ENCODE measurements around the gene GEMIN7.

Gene GEMIN7

DNA sequence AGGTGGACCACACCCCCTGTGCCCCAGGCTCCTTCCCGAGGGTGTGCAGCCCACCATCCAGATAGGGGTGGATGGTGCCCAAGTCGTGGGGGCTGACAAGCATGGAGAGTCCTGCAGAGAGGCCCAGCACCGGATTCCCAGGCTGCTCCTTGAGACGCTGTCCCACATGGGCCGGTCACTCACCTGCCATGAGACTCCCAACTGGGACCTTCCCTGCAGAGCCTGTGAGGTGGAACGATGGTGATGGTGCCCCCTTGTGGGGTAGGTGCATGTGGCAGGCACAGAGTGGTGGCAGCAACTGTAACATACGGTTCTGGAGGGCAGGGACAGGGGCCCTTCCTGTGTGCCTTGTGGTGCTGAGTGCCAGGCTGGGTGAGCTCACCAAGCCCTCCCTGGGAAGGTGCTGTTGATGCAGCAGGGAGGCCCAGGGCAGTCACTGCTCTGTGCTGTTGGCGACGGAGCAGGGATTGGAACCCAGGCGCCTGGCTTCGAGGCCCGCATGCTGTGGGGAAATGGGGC, 47.0 kb downstream of the GEMIN7 start:
- Histone ChIP-seq H3K27ac (ENCODE audit: low read length) (no peak overlapping the region), H3K36me3 (ENCODE audit: control insufficient read depth in 1 of 2, insufficient read depth in 2 of 2, low read length in 2 of 2) (peaks cover 0 to 6% of the 10 kb centered on the region in 2 donors), H3K9me3 (ENCODE audit: control insufficient read depth in 1 of 2, low read length in 2 of 2) (no peaks in the 10 kb centered on the region), H3K4me1 (ENCODE audit: control insufficient read depth in 1 of 2, insufficient read depth in 2 of 2, low read length in 2 of 2) (peaks cover 3% of the 10 kb centered on the region in 2 donors), H3K27me3 (ENCODE audit: low read depth, low read length) (no peaks in the 10 kb centered on the region), H3K4me3 (ENCODE audit: low read depth in 1 of 2, low read length in 2 of 2) (no peak overlapping the region)

DNA sequence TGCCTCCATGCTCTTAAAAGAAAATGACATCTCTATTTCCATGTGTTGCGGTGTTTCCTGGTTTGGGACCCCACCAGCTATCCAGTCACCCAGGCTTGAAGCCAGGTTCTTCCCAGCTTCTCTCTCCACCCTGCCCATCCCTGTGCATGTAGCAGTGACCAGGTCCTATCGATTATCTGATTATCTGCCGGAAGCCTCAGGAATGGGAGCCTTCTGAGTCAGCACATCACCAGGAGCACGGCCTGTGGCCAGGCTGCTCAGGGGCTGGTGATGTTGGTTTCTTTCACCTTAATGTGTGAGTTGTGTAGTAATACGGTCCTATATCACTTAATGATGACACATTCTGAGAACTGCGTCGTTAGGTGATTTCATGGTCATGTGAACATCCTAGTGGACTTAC, 47.6 kb downstream of the GEMIN7 start:
- H3K27me3 ChIP-seq (ENCODE audit: low read depth, low read length) = no peaks in the 10 kb centered on the region
- no peak overlapping the region for H3K4me3 ChIP-seq (ENCODE audit: low read depth in 1 of 2, low read length in 2 of 2)
- peaks cover 3% of the 10 kb centered on the region in 2 donors for H3K4me1 ChIP-seq (ENCODE audit: control insufficient read depth in 1 of 2, insufficient read depth in 2 of 2, low read length in 2 of 2)
- no peak overlapping the region for H3K27ac ChIP-seq (ENCODE audit: low read length)
- H3K36me3 ChIP-seq (ENCODE audit: control insufficient read depth in 1 of 2, insufficient read depth in 2 of 2, low read length in 2 of 2) = peaks cover 0 to 6% of the 10 kb centered on the region in 2 donors
- H3K9me3 ChIP-seq (ENCODE audit: control insufficient read depth in 1 of 2, low read length in 2 of 2) = no peaks in the 10 kb centered on the region

DNA sequence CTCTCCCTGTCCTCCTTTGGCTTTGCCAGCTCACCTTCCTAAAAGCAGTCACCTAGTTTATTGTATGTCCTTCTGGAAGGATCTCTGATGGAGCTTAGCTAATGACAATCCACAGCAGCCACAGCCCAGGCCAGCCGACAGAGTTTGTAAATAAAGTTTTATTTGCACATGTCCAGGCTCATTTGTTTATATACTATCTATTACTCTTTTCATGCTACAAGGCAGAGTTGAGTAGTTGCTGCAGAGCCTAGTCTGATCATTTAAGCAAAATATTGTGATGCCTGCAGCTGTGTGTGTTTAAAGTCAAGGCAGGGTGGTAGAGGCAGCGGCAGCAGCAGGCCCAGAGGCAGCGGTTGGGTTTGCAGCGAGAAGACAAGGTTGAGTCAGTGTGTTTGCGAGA, 49.1 kb downstream of the GEMIN7 start:
- H3K9me3 ChIP-seq (ENCODE audit: control insufficient read depth in 1 of 2, low read length in 2 of 2) = no peaks in the 10 kb centered on the region
- no peak overlapping the region for H3K27ac ChIP-seq (ENCODE audit: low read length)
- H3K4me1 ChIP-seq (ENCODE audit: control insufficient read depth in 1 of 2, insufficient read depth in 2 of 2, low read length in 2 of 2) = peaks cover 0 to 3% of the 10 kb centered on the region in 2 donors
- no peak overlapping the region for H3K4me3 ChIP-seq (ENCODE audit: low read depth in 1 of 2, low read length in 2 of 2)
- peaks cover 0 to 6% of the 10 kb centered on the region in 2 donors for H3K36me3 ChIP-seq (ENCODE audit: control insufficient read depth in 1 of 2, insufficient read depth in 2 of 2, low read length in 2 of 2)
- H3K27me3 ChIP-seq (ENCODE audit: low read depth, low read length) = no peaks in the 10 kb centered on the region

DNA sequence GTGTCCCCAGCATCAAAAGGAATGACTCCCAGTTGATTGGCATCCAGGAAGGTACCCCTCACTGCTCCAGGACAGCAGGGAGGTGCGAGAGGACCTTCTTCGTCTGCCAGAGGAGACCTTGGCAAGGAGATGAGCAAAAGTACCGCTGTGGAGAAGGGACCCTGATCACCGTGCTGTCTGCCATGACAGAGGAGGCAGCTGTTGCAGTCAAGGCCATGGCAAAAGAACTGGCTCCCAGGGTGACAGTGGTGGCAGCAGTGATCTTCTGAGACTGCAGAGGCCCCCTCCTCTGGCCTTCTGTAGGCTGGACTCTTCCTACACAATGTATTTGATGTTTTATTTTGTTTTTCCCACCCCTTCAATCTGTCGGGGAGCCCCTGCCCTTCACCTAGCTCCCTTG, 49.7 kb downstream of the GEMIN7 start:
- H3K27ac ChIP-seq (ENCODE audit: low read length) = no peak overlapping the region
- peaks cover 0 to 6% of the 10 kb centered on the region in 2 donors for H3K36me3 ChIP-seq (ENCODE audit: control insufficient read depth in 1 of 2, insufficient read depth in 2 of 2, low read length in 2 of 2)
- peaks cover 0 to 3% of the 10 kb centered on the region in 2 donors for H3K4me1 ChIP-seq (ENCODE audit: control insufficient read depth in 1 of 2, insufficient read depth in 2 of 2, low read length in 2 of 2)
- H3K9me3 ChIP-seq (ENCODE audit: control insufficient read depth in 1 of 2, low read length in 2 of 2) = no peaks in the 10 kb centered on the region
- no peak overlapping the region for H3K4me3 ChIP-seq (ENCODE audit: low read depth in 1 of 2, low read length in 2 of 2)
- no peaks in the 10 kb centered on the region for H3K27me3 ChIP-seq (ENCODE audit: low read depth, low read length)

DNA sequence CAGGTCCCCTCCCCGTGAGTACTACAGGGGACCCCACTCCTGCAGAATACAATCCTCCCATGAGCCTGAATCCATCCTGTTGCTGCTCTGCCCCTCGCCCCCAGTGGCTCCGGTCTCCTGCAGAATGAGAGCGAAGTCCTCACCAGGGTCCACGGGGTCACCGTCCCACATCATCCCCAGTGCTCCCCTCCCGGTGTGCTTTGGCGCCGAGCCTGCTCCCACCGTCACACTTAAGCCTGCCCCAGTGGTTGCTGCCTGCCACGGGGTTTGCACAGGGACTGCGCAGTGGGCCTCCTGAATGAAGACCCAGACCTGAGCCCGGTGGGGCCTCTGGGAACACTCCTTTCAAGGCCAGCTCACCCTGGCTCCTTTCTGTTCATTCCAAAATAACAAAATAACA, 51.2 kb downstream of the GEMIN7 start:
- no peak overlapping the region for H3K27ac ChIP-seq (ENCODE audit: low read length)
- no peaks in the 10 kb centered on the region for H3K9me3 ChIP-seq (ENCODE audit: control insufficient read depth in 1 of 2, low read length in 2 of 2)
- H3K36me3 ChIP-seq (ENCODE audit: control insufficient read depth in 1 of 2, insufficient read depth in 2 of 2, low read length in 2 of 2) = peaks cover 0 to 6% of the 10 kb centered on the region in 2 donors
- H3K4me1 ChIP-seq (ENCODE audit: control insufficient read depth in 1 of 2, insufficient read depth in 2 of 2, low read length in 2 of 2) = peaks cover 0 to 3% of the 10 kb centered on the region in 2 donors
- no peak overlapping the region for H3K4me3 ChIP-seq (ENCODE audit: low read depth in 1 of 2, low read length in 2 of 2)
- H3K27me3 ChIP-seq (ENCODE audit: low read depth, low read length) = no peaks in the 10 kb centered on the region

DNA sequence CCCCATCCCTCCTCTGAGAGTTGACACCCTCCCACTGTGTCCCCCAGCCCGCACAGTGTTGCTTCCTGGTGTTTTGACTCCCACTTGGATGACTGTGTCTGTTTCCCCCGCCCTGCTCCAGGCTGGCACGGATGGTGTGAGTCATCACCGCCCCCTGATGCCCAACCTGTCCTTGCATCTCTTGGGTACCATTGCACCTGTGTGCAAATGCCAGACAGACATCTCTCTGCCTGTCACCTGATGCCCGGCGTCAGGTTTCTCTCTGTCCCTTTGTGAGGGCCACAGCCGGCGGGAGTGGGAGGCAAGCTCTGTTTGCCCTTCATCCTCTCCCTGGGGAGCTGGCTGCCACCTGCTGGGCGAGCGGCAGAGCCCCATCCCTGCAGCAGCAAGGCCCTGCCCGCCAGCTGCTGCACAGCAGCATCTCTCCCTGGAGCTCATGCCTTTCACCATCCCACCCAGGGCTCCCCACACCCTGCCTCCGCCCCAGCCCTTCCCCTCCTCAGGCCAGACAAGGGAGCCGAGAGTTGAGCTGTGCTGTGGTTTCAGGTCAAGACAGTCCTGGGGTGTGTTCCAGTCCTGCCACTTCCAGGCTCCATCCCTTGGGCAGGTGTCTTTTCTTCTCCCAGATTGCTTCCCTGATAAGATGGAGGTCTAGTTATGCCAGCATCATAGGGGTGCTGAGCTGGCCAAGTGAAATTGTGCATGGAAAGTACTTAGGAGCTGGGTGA, 52.0 kb downstream of the GEMIN7 start:
- Histone ChIP-seq H3K4me1 (ENCODE audit: control insufficient read depth in 1 of 2, insufficient read depth in 2 of 2, low read length in 2 of 2) (no peaks in the 10 kb centered on the region), H3K4me3 (ENCODE audit: low read depth in 1 of 2, low read length in 2 of 2) (no peak overlapping the region), H3K9me3 (ENCODE audit: control insufficient read depth in 1 of 2, low read length in 2 of 2) (no peaks in the 10 kb centered on the region), H3K27ac (ENCODE audit: low read length) (no peak overlapping the region), H3K36me3 (ENCODE audit: control insufficient read depth in 1 of 2, insufficient read depth in 2 of 2, low read length in 2 of 2) (peaks cover 0 to 6% of the 10 kb centered on the region in 2 donors), H3K27me3 (ENCODE audit: low read depth, low read length) (no peaks in the 10 kb centered on the region)

DNA sequence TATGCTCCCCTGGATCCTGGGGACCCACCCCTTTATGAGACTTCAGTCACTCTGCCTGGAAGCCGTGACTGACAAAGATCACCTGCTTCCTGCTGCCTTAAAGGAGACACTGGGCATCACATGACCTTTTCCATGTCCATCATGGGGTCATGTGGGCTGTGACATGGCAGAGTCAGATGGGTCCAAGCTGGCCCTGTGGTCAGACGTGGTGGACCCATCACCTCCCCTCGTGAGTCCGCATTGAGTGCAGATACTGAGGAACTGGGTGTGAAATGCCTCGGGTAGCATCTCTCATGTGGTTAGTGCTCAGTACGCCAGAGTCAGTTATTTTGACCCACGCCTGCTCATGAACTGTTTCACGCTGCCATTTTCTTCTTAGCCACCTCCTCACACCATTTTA, 54.6 kb downstream of the GEMIN7 start:
- Histone ChIP-seq H3K27me3 (ENCODE audit: low read depth, low read length) (no peaks in the 10 kb centered on the region), H3K36me3 (ENCODE audit: control insufficient read depth in 1 of 2, insufficient read depth in 2 of 2, low read length in 2 of 2) (peaks cover 0 to 3% of the 10 kb centered on the region in 2 donors), H3K27ac (ENCODE audit: low read length) (no peak overlapping the region)

DNA sequence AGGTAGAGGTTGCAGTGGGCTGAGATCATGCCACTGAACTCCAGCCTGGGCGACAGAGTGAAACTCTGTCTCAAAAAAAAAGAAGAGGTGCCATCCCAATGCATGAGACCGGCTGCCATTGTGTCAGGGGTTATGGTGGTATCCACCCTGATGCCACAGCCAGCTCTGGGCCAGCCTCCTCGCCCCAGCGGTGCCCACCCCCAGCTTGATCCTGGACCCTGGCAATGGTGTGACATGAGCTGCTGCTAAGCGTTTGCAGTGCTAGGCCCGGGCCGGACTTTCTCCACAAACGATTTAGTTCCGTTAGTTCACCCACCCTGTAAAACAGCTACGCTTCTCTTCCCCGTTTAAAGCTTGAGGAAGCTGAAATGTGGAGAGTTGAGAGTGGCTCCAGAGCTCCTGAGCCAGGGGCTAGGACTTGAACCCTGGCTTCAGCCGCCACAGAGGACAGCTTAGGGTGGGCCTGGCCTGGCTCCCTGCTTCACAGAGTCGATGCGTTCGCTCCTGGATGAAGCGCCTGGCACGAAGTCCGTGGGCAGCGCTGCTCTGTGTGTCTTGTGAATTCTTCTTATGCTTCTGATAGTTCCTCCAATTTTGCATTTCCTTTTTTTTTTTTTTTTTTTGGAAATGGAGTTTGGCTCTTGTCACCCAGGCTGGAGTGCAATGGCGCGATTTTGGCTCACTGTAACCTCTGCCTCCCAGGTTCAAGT, 56.3 kb downstream of the GEMIN7 start:
- H3K27me3 ChIP-seq (ENCODE audit: low read depth, low read length) = no peaks in the 10 kb centered on the region
- no peak overlapping the region for H3K4me3 ChIP-seq (ENCODE audit: low read depth in 1 of 2, low read length in 2 of 2)
- peaks cover 3 to 11% of the 10 kb centered on the region in 2 donors for H3K4me1 ChIP-seq (ENCODE audit: control insufficient read depth in 1 of 2, insufficient read depth in 2 of 2, low read length in 2 of 2)
- peaks cover 0 to under 1% of the 10 kb centered on the region in 2 donors for H3K36me3 ChIP-seq (ENCODE audit: control insufficient read depth in 1 of 2, insufficient read depth in 2 of 2, low read length in 2 of 2)
- no peaks in the 10 kb centered on the region for H3K9me3 ChIP-seq (ENCODE audit: control insufficient read depth in 1 of 2, low read length in 2 of 2)
- no peak overlapping the region for H3K27ac ChIP-seq (ENCODE audit: low read length)

More for the DNA sequence above, 54.6 kb downstream of the GEMIN7 start:
- Histone ChIP-seq H3K4me3 (ENCODE audit: low read depth in 1 of 2, low read length in 2 of 2) (no peak overlapping the region), H3K4me1 (ENCODE audit: control insufficient read depth in 1 of 2, insufficient read depth in 2 of 2, low read length in 2 of 2) (peaks cover 3 to 11% of the 10 kb centered on the region in 2 donors), H3K9me3 (ENCODE audit: control insufficient read depth in 1 of 2, low read length in 2 of 2) (no peaks in the 10 kb centered on the region)

DNA sequence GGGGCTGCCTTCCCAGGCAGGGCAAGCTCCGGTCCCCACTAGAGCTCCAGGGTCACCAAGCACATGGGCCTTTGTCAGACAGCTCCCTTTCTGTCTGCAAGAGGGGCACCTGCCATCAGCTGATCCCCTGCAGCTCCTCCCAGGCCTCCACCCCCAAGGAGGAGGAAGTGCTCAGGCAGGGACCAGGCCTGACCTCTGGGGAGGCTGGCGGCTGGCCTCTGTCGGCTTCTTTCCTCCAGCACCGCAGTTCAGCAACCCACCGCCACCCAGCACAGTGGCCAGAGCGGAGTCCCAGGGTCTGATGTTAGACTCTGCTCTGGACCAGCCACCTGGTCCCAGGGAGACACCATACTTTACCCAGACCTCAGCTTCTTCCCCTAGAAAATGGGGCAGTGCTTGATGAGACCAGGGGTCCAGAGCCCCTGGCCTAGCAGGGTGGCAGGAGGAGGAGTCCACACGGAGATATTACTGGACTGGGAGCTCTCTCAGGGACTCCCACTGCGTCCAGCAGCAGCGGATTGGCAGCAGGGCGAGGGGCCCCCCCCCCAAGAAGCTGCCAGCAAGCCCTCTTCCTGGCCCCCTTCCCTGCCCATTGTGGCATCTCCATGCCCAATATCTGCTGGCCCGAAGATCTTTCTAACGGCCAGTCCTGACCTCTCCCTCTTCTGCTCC, 57.6 kb downstream of the GEMIN7 start:
- Histone ChIP-seq H3K4me1 (ENCODE audit: control insufficient read depth in 1 of 2, insufficient read depth in 2 of 2, low read length in 2 of 2) (peaks cover 3 to 11% of the 10 kb centered on the region in 2 donors), H3K27me3 (ENCODE audit: low read depth, low read length) (no peaks in the 10 kb centered on the region), H3K27ac (ENCODE audit: low read length) (no peak overlapping the region), H3K36me3 (ENCODE audit: control insufficient read depth in 1 of 2, insufficient read depth in 2 of 2, low read length in 2 of 2) (peaks cover 0 to 14% of the 10 kb centered on the region in 2 donors), H3K9me3 (ENCODE audit: control insufficient read depth in 1 of 2, low read length in 2 of 2) (no peaks in the 10 kb centered on the region), H3K4me3 (ENCODE audit: low read depth in 1 of 2, low read length in 2 of 2) (no peak overlapping the region)

DNA sequence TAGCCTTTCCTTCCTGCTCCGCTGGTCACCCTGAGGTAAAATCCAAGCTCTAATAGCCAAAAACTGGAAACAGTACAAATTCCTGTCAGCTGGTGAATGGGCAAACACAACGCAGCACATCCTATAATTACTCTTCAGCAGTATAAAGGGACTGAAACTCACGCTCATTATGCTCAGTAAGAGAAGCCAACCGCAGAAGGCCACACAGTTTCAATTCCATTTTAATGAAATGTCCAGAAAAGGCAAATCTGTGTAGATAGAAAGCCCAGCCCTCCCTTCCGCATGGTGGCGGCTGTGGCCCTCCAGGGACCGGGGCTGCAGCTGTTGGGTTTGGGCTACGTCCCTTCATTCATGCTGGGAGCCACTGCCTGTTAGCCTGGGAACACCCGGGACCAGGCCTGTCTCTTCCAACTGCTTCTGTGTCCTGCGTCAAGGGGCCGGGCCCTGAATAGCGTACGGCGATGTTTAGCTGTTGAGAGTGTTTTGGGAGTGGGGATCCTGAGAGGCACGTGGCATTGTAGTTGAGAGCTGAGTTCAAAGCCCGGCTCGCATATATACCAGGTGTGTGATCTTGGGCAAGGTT, 58.2 kb downstream of the GEMIN7 start:
- Histone ChIP-seq H3K4me1 (ENCODE audit: control insufficient read depth in 1 of 2, insufficient read depth in 2 of 2, low read length in 2 of 2) (peaks cover 3 to 11% of the 10 kb centered on the region in 2 donors), H3K27ac (ENCODE audit: low read length) (no peak overlapping the region), H3K9me3 (ENCODE audit: control insufficient read depth in 1 of 2, low read length in 2 of 2) (no peaks in the 10 kb centered on the region), H3K27me3 (ENCODE audit: low read depth, low read length) (no peaks in the 10 kb centered on the region), H3K4me3 (ENCODE audit: low read depth in 1 of 2, low read length in 2 of 2) (no peak overlapping the region), H3K36me3 (ENCODE audit: control insufficient read depth in 1 of 2, insufficient read depth in 2 of 2, low read length in 2 of 2) (peaks cover 1 to 20% of the 10 kb centered on the region in 2 donors)

DNA sequence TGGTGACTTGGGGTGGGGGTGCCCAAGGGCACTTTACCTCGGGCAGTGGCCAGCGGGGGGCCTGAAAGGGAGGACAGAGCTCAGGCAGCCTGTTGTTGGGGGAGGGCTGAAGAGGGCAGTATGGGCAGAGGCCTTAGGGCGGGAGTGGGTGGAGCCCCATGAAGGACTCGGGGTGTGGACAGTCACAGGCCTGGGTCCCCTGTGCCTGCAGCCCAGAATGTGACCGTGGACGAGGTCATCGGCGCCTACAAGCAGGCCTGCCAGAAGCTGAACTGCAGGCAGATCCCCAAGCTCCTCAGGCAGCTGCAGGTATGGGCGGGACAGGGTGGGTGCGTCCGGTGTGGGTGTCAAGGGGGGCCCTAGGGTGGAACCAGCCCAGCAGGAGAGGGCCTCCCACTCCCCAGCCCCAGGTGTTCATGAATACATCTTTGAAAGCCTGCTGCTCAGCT, 59.3 kb downstream of the GEMIN7 start:
- Histone ChIP-seq H3K4me1 (ENCODE audit: control insufficient read depth in 1 of 2, insufficient read depth in 2 of 2, low read length in 2 of 2) (peaks cover 3 to 11% of the 10 kb centered on the region in 2 donors), H3K36me3 (ENCODE audit: control insufficient read depth in 1 of 2, insufficient read depth in 2 of 2, low read length in 2 of 2) (peaks cover 4 to 30% of the 10 kb centered on the region in 2 donors), H3K4me3 (ENCODE audit: low read depth in 1 of 2, low read length in 2 of 2) (no peak overlapping the region), H3K27ac (ENCODE audit: low read length) (no peak overlapping the region), H3K9me3 (ENCODE audit: control insufficient read depth in 1 of 2, low read length in 2 of 2) (no peaks in the 10 kb centered on the region), H3K27me3 (ENCODE audit: low read depth, low read length) (no peaks in the 10 kb centered on the region)

Measured in muscle layer of duodenum (tissue), 2 donors.